Transverse colon (tissue), 4 donors: ENCODE measurements around the gene MAP3K12.

Experiments
- CTCF ChIP-seq, 5 experiments: fragments of 200-600 bp in 3 of 5; fragments of 450-650 bp in 2 of 5; sonication (generic) in 3 of 5; IDR thresholded peaks; 1 replicate in 2 of 5; 2 replicates in 3 of 5; pipeline ENCODE4 v1.5.1; 2016 to 2017; ENCODE audit warnings: antibody characterized with exemption in 5 of 5, inconsistent platforms in 3 of 5, mild to moderate bottlenecking in 2 of 5, moderate library complexity in 1 of 5
- EP300 ChIP-seq: sonication (generic); formaldehyde crosslinking; IDR thresholded peaks from one replicate; pipeline ENCODE4 v1.6.1; 2017; ENCODE audit warnings: antibody characterized with exemption, low read depth
- POLR2AphosphoS5 ChIP-seq, 3 donors: sonication (generic); formaldehyde crosslinking; IDR thresholded peaks; one replicate each; pipeline ENCODE4 v1.6.1; 2016; ENCODE audit warnings: antibody characterized with exemption in 3 of 3

GRCh38 chr12:53450936-53451335 lies 48.3 kb downstream of the MAP3K12 start:
- TF ChIP-seq CTCF (IDR thresholded peaks at IDR 0.05) (no peak), POLR2AphosphoS5 (IDR thresholded peaks at IDR 0.05) (no peak), EP300 (no peak)
